Measurements from ENCODE around the gene TBKBP1.

TBKBP1 gene

GRCh38 chr17:47704736-47705135 lies 10.8 kb downstream of the TBKBP1 start:
- no peaks in the 10 kb centered on the region for H4K20me1 ChIP-seq (ENCODE audit: insufficient read depth)
- H3K4me3 ChIP-seq (IDR thresholded peaks at IDR 0.05; ENCODE audit: insufficient read depth, low read depth, low read length): no peak overlapping the region
- no peak overlapping the region for H2AFZ ChIP-seq (ENCODE audit: low read depth)
- H3K4me2 ChIP-seq: no peak overlapping the region
- TF ChIP-seq, protein P1, sequence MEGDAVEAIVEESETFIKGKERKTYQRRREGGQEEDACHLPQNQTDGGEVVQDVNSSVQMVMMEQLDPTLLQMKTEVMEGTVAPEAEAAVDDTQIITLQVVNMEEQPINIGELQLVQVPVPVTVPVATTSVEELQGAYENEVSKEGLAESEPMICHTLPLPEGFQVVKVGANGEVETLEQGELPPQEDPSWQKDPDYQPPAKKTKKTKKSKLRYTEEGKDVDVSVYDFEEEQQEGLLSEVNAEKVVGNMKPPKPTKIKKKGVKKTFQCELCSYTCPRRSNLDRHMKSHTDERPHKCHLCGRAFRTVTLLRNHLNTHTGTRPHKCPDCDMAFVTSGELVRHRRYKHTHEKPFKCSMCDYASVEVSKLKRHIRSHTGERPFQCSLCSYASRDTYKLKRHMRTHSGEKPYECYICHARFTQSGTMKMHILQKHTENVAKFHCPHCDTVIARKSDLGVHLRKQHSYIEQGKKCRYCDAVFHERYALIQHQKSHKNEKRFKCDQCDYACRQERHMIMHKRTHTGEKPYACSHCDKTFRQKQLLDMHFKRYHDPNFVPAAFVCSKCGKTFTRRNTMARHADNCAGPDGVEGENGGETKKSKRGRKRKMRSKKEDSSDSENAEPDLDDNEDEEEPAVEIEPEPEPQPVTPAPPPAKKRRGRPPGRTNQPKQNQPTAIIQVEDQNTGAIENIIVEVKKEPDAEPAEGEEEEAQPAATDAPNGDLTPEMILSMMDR (conservative IDR thresholded peaks at IDR 0.05; ENCODE audit: low read depth, low read length): no peak
- H3K36me3 ChIP-seq (ENCODE audit: insufficient read depth): no peaks in the 10 kb centered on the region
- H3K27ac ChIP-seq: no peak overlapping the region
- H3K27me3 ChIP-seq (ENCODE audit: insufficient read depth, low read depth): no peaks in the 10 kb centered on the region
- H3K79me2 ChIP-seq (ENCODE audit: insufficient read depth, low read depth): no peaks in the 10 kb centered on the region
- no peak overlapping the region for H3K9ac ChIP-seq
- H3K4me1 ChIP-seq (ENCODE audit: low read depth, poor library complexity, severe bottlenecking): peaks cover 28% of the 10 kb centered on the region

GRCh38 chr17:47705536-47706530 lies 11.9 kb downstream of the TBKBP1 start:
- Histone ChIP-seq H3K27ac (no peak overlapping the region), H3K79me2 (ENCODE audit: insufficient read depth, low read depth) (no peaks in the 10 kb centered on the region), H3K9ac (no peak overlapping the region; the same call in 1 of the 2 replicates), H3K27me3 (ENCODE audit: insufficient read depth, low read depth) (no peaks in the 10 kb centered on the region), H4K20me1 (ENCODE audit: insufficient read depth) (no peaks in the 10 kb centered on the region), H2AFZ (ENCODE audit: low read depth) (no peak overlapping the region), H3K4me1 (ENCODE audit: low read depth, poor library complexity, severe bottlenecking) (peaks cover 28% of the 10 kb centered on the region), H3K4me3 (IDR thresholded peaks at IDR 0.05; ENCODE audit: insufficient read depth, low read depth, low read length) (no peak overlapping the region), H3K36me3 (ENCODE audit: insufficient read depth) (no peaks in the 10 kb centered on the region), H3K4me2 (peak overlapping the region; percentile 54; the same call in 1 of the 2 replicates)
- TF ChIP-seq, protein P1 (conservative IDR thresholded peaks at IDR 0.05; ENCODE audit: low read depth, low read length): no peak

GRCh38 chr17:47707056-47707804 lies 13.3 kb downstream of the TBKBP1 start:
- no peaks in the 10 kb centered on the region for H3K27me3 ChIP-seq (ENCODE audit: insufficient read depth, low read depth)
- no peak overlapping the region for H3K9ac ChIP-seq
- no peaks in the 10 kb centered on the region for H3K36me3 ChIP-seq (ENCODE audit: insufficient read depth)
- TF ChIP-seq, protein P1 (conservative IDR thresholded peaks at IDR 0.05; ENCODE audit: low read depth, low read length): no peak
- H3K27ac ChIP-seq: no peak overlapping the region
- H3K4me1 ChIP-seq (ENCODE audit: low read depth, poor library complexity, severe bottlenecking): peaks cover 28% of the 10 kb centered on the region
- no peak overlapping the region for H3K4me3 ChIP-seq (IDR thresholded peaks at IDR 0.05; ENCODE audit: insufficient read depth, low read depth, low read length)
- H2AFZ ChIP-seq (ENCODE audit: low read depth): no peak overlapping the region
- no peaks in the 10 kb centered on the region for H3K79me2 ChIP-seq (ENCODE audit: insufficient read depth, low read depth)
- peak overlapping the region; percentile 54 for H3K4me2 ChIP-seq
- H4K20me1 ChIP-seq (ENCODE audit: insufficient read depth): no peaks in the 10 kb centered on the region

DNA sequence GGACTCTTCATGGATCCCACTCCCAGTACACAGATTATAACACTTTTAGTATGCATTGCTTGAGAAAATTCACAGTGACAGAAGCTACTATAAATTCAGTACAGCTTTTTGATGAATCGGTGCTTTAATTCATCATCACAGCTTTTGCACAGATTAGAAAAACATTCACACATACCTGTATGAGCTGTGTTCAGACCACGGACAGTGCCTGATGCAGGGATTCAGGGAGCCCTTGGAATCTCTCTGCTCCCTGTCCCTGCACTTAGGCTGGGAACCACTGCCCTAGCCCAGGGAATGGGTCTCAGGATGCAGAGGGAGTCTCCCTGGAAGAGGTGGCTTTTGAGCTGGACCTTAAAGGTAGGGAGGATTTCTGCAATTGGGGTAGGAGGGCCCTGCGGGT lies 13.9 kb downstream of the TBKBP1 start:
- H3K4me2 ChIP-seq: no peak overlapping the region
- no peaks in the 10 kb centered on the region for H4K20me1 ChIP-seq (ENCODE audit: insufficient read depth)
- peaks cover 28% of the 10 kb centered on the region for H3K4me1 ChIP-seq (ENCODE audit: low read depth, poor library complexity, severe bottlenecking)
- H2AFZ ChIP-seq (ENCODE audit: low read depth): no peak overlapping the region
- no peaks in the 10 kb centered on the region for H3K36me3 ChIP-seq (ENCODE audit: insufficient read depth)
- no peak overlapping the region for H3K27ac ChIP-seq
- H3K27me3 ChIP-seq (ENCODE audit: insufficient read depth, low read depth): no peaks in the 10 kb centered on the region; the same call in 1 of the 2 replicates
- H3K4me3 ChIP-seq (IDR thresholded peaks at IDR 0.05; ENCODE audit: insufficient read depth, low read depth, low read length): no peak overlapping the region
- H3K9ac ChIP-seq: no peak overlapping the region
- TF ChIP-seq, protein P1 (conservative IDR thresholded peaks at IDR 0.05; ENCODE audit: low read depth, low read length): no peak
- H3K79me2 ChIP-seq (ENCODE audit: insufficient read depth, low read depth): no peaks in the 10 kb centered on the region
